Fibroblast of pulmonary artery (primary cell): ENCODE results near the gene ANO8.

Experiments
- DNase-seq: peaks from one replicate; pipeline ENCODE4 v3.0.0-alpha.2; 2010; ENCODE audit warnings: low read depth
- H3K4me3 ChIP-seq: replicated peaks from 2 replicates; pipeline ENCODE4 v1.5.1; 2011; ENCODE audit warnings: low read depth, mild to moderate bottlenecking, control low read depth, low read length, moderate library complexity
- TF ChIP-seq, protein P1 (sequence below): IDR thresholded peaks from 2 replicates; pipeline ENCODE4 v1.5.1; 2011; ENCODE audit warnings: mild to moderate bottlenecking, control low read depth, low read length, inconsistent platforms; ENCODE audit errors: missing control alignments

ANO8 gene

DNA sequence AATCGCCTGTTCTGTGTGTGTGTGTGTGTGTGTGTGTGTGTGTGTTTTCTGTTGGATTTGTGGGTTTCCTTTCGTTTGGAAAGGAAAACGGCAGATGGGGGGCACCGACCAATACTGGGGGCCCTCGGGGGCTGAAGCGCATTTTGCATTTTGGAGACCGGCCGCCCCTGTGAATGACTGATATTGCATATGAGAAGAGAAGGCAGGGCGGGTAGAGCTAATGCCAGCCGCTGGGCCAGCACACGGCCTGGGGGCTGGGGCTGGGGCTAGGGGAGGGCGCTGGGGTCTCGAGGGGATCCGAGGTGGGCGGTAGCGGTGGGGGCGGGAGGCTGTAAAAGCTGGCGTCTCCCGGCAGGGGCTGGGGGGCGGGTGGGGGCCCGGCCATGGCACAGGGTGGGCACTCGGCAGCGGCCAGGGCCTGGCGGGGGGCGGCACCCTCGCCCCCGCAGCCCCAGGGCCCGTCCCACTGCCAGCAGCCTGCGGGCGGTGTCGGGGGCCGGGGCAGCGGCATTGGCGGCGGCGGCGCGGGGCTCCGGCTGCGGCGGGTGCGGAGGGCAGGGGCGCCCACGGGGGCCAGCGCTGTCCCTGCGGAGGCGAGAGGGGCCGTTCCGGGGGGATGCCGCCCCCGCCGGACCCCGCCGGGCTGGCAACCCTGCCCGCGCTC is 11.2 kb downstream of the ANO8 start:
- no peak overlapping the region for H3K4me3 ChIP-seq
- DNase-seq, result no peak
- TF ChIP-seq, protein P1, sequence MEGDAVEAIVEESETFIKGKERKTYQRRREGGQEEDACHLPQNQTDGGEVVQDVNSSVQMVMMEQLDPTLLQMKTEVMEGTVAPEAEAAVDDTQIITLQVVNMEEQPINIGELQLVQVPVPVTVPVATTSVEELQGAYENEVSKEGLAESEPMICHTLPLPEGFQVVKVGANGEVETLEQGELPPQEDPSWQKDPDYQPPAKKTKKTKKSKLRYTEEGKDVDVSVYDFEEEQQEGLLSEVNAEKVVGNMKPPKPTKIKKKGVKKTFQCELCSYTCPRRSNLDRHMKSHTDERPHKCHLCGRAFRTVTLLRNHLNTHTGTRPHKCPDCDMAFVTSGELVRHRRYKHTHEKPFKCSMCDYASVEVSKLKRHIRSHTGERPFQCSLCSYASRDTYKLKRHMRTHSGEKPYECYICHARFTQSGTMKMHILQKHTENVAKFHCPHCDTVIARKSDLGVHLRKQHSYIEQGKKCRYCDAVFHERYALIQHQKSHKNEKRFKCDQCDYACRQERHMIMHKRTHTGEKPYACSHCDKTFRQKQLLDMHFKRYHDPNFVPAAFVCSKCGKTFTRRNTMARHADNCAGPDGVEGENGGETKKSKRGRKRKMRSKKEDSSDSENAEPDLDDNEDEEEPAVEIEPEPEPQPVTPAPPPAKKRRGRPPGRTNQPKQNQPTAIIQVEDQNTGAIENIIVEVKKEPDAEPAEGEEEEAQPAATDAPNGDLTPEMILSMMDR, result no peak

DNA sequence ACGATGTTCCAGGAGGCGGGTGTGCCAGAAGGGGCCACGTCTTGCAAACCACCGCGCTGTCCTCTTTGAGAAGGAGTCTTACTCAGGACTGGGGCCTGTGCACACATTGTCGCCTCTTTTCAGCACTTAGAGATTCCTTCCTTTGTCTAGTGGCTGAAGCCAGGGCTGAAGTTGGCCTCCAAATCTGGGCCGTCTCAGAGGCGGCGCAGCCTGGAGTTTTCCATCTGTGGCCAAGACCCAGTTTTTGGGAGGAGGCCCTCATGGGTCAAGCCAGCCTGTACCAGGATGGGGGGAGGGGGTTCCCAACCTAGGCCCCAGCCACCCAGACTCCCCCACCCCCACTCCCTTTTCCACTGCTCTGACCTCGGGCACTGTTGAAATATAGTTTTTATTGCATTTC is 11.8 kb downstream of the ANO8 start:
- DNase-seq, result no peak
- TF ChIP-seq, protein P1, result no peak
- no peak overlapping the region for H3K4me3 ChIP-seq

DNA sequence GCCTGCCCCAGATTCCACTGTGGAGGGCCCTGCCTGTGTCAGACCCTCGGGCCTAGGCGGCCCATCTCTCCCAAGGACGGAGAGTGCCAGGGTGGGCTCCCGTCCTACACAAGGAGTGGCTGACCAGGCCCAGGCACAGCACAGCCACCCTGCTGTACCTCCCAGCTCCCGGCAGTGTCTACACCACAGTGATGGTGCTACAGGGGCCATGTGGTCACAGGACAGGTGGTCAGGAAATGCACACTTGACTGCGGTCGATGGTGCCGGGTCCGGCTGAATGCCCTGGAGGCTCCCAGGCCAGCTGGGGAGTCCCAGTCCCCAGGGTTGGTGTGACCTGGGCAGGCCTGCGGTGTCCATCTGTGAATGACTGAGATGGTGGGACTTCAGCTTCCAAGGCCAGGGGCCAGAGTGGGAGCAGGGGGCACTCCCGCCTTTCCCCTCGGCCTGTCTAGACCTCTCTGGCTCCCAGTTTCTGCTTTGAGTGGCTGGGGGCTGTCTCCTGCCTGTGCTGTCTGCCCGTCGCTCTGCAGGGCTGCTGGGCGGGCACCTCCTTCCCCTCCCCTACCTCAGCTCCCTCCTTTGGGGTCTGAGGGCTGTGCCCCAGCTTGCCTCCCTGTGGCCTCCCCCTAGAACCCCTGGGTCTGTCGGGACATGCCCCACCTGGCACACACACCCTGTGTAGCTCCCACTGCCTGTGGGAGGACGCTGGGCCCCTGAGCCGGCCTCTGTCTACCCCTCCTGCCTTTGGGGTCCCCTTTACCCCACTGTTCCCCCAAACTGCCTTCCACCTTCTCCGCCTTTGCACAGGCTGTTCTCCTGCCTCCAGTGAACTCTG is 12.8 kb downstream of the ANO8 start:
- no peak for DNase-seq
- TF ChIP-seq, protein P1, result no peak
- no peak overlapping the region for H3K4me3 ChIP-seq

DNA sequence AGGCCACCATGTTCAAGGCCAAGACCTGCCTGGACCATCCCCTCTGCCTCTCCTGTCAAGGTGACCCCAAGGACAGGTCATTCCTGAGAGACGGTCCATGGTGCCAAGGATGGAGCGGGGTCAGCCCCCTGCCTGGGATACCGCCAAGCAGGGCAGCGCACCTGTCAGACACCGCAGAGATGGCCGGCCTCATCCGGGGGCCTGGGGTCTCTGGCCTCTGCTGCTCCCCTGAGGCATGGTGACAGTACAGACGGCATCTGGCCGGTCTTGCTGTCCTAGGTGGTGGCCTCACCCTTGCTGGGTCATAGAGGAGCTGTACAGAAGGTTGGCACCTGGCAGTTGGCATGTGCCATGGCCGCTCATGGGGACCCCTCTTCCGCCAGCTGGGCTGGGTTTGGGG is 14.2 kb downstream of the ANO8 start:
- DNase-seq, result no peak
- TF ChIP-seq, protein P1, result no peak
- no peak overlapping the region for H3K4me3 ChIP-seq

DNA sequence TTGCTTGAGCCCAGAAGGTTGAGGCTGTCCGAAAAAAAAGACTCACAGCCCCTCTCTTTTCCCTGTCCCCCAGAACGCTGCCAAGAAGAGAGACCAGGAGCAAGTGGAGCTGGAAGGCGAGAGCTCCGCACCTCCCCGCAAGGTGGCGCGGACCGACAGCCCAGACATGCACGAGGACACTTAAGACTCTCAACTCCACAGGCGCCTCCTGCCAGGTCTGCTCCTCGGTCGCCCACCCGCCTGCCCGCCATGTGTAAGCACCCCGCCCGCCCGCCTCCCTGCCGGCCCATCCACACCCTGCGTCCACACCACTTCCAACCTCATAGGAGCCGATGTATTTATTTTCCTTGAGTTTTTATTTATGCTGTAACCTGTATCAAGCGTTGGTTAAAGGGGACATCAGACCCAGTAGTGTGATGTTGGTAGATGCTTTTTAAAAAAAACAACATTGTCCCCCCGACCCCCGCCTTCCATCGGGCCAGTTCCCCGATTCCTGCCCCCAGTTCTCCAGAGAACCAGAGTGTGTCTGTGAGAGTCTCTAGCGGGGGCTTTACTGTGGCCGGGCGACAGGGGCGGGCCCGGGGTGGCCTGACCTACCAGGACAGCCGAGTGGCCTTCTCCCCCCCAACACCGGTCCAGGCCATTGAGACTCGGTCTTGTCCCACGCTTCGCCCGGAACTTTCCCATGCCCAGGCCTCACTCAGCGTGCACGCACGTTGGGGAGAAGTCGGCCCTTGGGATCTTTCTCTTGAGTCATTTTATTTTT is 15.0 kb downstream of the ANO8 start:
- TF ChIP-seq, protein P1, result no peak
- no peak overlapping the region for H3K4me3 ChIP-seq
- no peak for DNase-seq

DNA sequence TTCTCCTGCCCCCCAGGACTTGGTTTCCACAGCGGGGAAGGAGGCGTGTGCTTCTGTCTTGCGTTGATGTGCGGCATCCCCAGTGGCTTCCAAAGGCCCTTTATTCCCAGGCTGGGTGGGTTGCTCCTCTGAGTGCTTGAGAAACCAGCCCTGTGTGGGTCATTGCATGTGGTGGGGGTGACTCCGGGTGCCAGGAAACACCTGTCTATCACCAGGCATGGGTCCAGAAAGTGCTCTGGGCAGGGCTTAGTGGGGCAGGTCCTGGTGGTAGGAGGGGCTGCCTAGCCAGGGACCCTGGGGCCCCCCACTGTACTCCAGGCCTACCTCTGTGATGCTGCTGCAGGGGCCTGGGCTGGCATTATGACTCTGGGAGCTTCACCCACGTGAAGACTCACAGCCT is 15.7 kb downstream of the ANO8 start:
- TF ChIP-seq, protein P1, result no peak
- no peak for DNase-seq
- no peak overlapping the region for H3K4me3 ChIP-seq
